ENCODE results near the gene LAIR2. TPM values are rescaled to one million over a fixed set of nuclear protein-coding genes. Genes with fewer than 3 reads are reported as not detected.

LAIR2 gene
- total and polyA plus RNA-seq, 12 donors = 0.91 to 1.4 TPM; not detected in 10

DNA sequence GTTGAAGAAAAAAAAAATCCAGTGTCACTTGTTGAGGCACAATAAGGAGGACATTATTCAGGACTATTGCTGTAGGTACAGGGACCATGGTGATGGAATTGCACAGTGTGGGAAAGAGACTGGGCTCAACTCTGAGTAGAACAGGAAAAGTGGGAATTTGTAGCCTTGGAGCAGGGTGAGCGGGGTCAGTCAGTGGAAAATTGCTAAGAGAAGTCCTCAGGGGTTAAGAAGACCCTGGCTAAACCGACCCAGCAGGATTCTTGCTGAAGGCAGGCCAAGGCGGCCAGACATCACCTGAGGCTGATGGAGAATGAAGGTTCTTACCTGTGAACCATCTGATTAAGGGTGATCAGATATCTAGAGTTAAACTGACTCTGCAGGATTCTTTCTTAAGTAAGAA, 12.5 kb downstream of the LAIR2 start:
- no peaks in the 10 kb centered on the region for H3K4me1 ChIP-seq (replicated peaks in 1 of 2)
- 41 to 55% (median 52%) methylated on average over 3 of the region's 3 CpGs for WGBS, 4 donors
- no peak for DNase-seq
- peaks cover 10% of the 10 kb centered on the region for H3K27me3 ChIP-seq
- TF ChIP-seq POLR2A (IDR thresholded peaks at IDR 0.05) = no peak
- TF ChIP-seq, protein P1, sequence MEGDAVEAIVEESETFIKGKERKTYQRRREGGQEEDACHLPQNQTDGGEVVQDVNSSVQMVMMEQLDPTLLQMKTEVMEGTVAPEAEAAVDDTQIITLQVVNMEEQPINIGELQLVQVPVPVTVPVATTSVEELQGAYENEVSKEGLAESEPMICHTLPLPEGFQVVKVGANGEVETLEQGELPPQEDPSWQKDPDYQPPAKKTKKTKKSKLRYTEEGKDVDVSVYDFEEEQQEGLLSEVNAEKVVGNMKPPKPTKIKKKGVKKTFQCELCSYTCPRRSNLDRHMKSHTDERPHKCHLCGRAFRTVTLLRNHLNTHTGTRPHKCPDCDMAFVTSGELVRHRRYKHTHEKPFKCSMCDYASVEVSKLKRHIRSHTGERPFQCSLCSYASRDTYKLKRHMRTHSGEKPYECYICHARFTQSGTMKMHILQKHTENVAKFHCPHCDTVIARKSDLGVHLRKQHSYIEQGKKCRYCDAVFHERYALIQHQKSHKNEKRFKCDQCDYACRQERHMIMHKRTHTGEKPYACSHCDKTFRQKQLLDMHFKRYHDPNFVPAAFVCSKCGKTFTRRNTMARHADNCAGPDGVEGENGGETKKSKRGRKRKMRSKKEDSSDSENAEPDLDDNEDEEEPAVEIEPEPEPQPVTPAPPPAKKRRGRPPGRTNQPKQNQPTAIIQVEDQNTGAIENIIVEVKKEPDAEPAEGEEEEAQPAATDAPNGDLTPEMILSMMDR (IDR thresholded peaks at IDR 0.05) = no peak
- H3K9me3 ChIP-seq (replicated peaks in 1 of 3) = no peaks in the 10 kb centered on the region
- no peaks in the 10 kb centered on the region for H3K36me3 ChIP-seq (replicated peaks in 1 of 2)
- intact Hi-C loops (cut with DNase I) = no loop called here
- no peak overlapping the region for H3K27ac ChIP-seq
- H3K4me3 ChIP-seq = no peak overlapping the region

DNA sequence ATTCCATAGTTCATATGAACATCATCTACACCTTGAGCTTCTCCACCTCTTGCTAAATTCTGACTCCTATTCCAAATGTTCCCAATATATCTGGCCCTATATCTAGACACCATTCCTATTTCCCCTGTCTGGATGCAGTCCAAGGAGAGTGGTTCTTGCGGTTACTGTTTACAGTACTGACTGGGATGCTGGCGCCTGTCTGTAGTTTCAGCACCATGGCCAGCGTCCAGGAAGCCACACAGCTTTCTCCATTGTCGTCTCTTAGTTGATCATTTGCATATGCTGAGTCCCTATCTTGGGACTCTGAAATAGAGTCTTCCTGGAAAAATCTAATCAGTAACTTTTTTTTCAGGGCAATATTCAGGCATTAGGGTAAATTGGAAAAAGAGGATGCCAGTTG, 14.9 kb downstream of the LAIR2 start:
- peak; percentile 28 to 54 (median 44) for DNase-seq
- Histone ChIP-seq H3K4me1 (replicated peaks in 1 of 2) (no peaks in the 10 kb centered on the region), H3K4me3 (no peak overlapping the region), H3K27me3 (peaks cover 10% of the 10 kb centered on the region), H3K9me3 (replicated peaks in 1 of 3) (no peaks in the 10 kb centered on the region), H3K27ac (no peak overlapping the region), H3K36me3 (replicated peaks in 1 of 2) (no peaks in the 10 kb centered on the region)
- no peak for TF ChIP-seq POLR2A (IDR thresholded peaks at IDR 0.05)
- TF ChIP-seq, protein P1 (IDR thresholded peaks at IDR 0.05) = no peak
- intact Hi-C loops (cut with DNase I) = no loop called here
- 0 to 5% (median 1%) methylated on average over 4 of the region's 4 CpGs for WGBS, 4 donors

DNA sequence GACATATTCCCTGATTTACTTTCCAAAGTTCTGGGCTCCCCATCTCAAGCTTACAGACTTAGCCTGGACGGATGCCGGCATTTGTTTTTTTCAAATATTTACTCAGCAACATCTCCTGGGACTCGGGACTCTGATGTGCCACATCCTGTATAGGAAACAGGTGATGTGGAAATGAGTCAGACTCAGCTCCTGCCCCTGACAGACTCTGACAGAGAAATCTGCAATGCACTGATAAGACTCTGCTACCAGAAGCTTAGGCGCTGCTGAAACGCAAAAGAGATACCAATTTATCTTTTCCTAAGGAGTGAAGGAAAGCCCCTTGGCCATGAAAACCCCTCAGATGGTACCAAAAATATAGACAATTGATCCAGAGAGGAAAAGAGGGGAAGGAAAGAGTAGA, 16.2 kb downstream of the LAIR2 start:
- H3K9me3 ChIP-seq (replicated peaks in 1 of 3) = no peaks in the 10 kb centered on the region
- no peak for TF ChIP-seq POLR2A (IDR thresholded peaks at IDR 0.05)
- TF ChIP-seq, protein P1 (IDR thresholded peaks at IDR 0.05) = no peak
- intact Hi-C loops (cut with DNase I) = no loop called here
- 49 to 66% (median 55%) methylated on average over 5 of the region's 5 CpGs for WGBS, 4 donors
- no peak overlapping the region for H3K27ac ChIP-seq
- DNase-seq = no peak
- H3K4me1 ChIP-seq (replicated peaks in 1 of 2) = no peaks in the 10 kb centered on the region
- H3K27me3 ChIP-seq = peaks cover 10% of the 10 kb centered on the region
- no peaks in the 10 kb centered on the region for H3K36me3 ChIP-seq (replicated peaks in 1 of 2)
- H3K4me3 ChIP-seq = no peak overlapping the region

DNA sequence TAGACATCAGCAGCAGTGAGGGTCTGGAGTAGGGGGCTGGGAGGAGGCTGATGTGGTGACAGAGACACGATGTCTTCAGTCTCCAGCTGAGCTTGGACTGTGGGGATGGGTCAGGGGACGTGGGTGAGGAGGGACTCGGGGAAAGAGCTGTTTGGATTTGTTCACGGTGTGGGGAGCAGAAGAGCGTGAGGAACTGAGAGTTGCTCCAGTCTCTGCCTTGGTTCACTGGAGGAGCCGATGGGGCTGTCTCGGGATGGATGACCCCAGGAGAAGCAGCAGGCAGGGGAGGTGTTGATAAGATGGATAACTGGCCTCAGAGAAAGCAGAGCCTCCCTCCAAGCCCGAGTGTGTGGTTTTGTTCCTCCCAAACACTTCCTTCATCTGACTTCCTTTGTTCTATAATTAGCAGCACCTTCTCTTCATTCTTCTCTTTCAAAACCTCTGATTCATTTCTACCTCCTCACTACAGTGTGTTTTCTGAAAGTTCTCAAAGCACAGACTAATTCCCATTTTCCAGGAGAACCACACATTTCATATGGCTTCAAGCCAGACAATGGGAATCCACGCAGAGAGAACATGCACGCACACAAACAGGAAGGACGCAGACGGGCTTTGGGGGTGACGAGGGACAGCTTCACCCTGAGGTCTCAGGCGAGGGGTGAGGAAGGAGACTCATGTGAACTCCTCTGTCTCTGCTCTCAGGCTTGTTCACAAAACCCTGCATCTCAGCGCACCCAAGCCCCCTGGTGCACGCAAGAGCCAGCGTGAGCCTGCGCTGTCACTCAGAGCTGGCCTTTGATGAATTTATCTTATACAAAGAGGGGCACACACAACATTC, 18.6 kb downstream of the LAIR2 start:
- H3K4me3 ChIP-seq = no peak overlapping the region
- peaks cover 3% of the 10 kb centered on the region for H3K27me3 ChIP-seq
- WGBS, 4 donors = 36 to 50% (median 43%) methylated on average over 14 to 18 of the region's 18 CpGs
- no peak overlapping the region for H3K27ac ChIP-seq
- no peak for TF ChIP-seq POLR2A (IDR thresholded peaks at IDR 0.05)
- TF ChIP-seq, protein P1 (IDR thresholded peaks at IDR 0.05) = no peak
- DNase-seq = no peak
- H3K9me3 ChIP-seq (replicated peaks in 1 of 3) = no peaks in the 10 kb centered on the region
- intact Hi-C loops (cut with DNase I) = no loop called here
- H3K36me3 ChIP-seq (replicated peaks in 1 of 2) = no peaks in the 10 kb centered on the region
- H3K4me1 ChIP-seq (replicated peaks in 1 of 2) = no peaks in the 10 kb centered on the region
